Stimulated activated naive B cell treated with anti-CD40 and anti-IgM and Interleukin-4, amounts not matched to agents 10 μg/mL and 1 μg/mL and 100 μg/mL, for 72 hours (primary cell): ENCODE measurements around the gene PGM1.
A peak's percentile ranks its signal among the peaks of the same experiment; 100 is the strongest.

ENCODE experiments used
- ATAC-seq, 2 donors: fragments of 150-1000 bp; cut with Tn5 transposase; replicated peaks; 2 replicates each; pipeline ENCODE4 v1.10.0; 2021; ENCODE audit warnings: moderate library complexity in 1 of 2
- DNase-seq: peaks from one replicate; pipeline ENCODE4 v3.0.0; 2021
- H3K27ac Mint-ChIP-seq: one replicate; pipeline ENCODE4 v1.8.0; 2022; ENCODE audit warnings: mild to moderate bottlenecking, mixed read lengths
- H3K27me3 Mint-ChIP-seq, 2 donors: one replicate each; pipeline ENCODE4 v1.8.0; 2022; ENCODE audit warnings: mixed read lengths in 2 of 2
- H3K36me3 Mint-ChIP-seq, 2 donors: one replicate each; pipeline ENCODE4 v1.8.0; 2022; ENCODE audit warnings: mixed read lengths in 2 of 2, mild to moderate bottlenecking in 1 of 2
- H3K4me1 Mint-ChIP-seq, 2 donors: one replicate each; pipeline ENCODE4 v1.8.0; 2022; ENCODE audit warnings: mixed read lengths in 2 of 2, mild to moderate bottlenecking in 1 of 2
- H3K4me3 Mint-ChIP-seq, 2 donors: one replicate each; pipeline ENCODE4 v1.8.0; 2022; ENCODE audit warnings: mild to moderate bottlenecking in 2 of 2, mixed read lengths in 2 of 2, moderate library complexity in 1 of 2
- H3K9me3 Mint-ChIP-seq, 2 donors: one replicate each; pipeline ENCODE4 v1.8.0; 2022; ENCODE audit warnings: mixed read lengths in 2 of 2, mild to moderate bottlenecking in 1 of 2

PGM1 gene

DNA sequence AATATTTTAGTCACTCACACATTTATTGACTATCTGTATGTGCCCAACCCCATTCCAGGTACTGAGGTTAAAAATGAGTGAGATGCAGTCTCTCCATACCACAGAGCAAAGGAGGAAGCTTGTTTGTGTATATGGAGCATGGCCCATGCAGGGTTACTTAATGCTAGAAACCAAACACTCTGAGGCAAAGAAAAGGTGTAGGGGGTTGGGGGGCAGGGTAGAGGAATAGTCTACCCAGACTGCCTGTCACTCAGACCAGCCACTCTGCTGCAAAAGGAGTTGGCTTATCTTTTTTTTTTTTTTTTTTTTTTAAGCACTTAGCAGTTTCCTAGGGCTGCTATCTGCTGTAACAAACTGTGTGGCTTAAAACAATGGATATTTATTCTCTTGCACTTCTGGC is 19.8 kb downstream of the PGM1 start:
- no peak overlapping the region for H3K4me3 Mint-ChIP-seq
- peaks cover 0 to 3% of the 10 kb centered on the region in 2 donors for H3K36me3 Mint-ChIP-seq
- ATAC-seq (no peak), DNase-seq (no peak)
- H3K27me3 Mint-ChIP-seq = no peaks in the 10 kb centered on the region
- H3K9me3 Mint-ChIP-seq = no peaks in the 10 kb centered on the region
- H3K27ac Mint-ChIP-seq = no peak overlapping the region
- H3K4me1 Mint-ChIP-seq = peaks cover 0 to 11% of the 10 kb centered on the region in 2 donors

DNA sequence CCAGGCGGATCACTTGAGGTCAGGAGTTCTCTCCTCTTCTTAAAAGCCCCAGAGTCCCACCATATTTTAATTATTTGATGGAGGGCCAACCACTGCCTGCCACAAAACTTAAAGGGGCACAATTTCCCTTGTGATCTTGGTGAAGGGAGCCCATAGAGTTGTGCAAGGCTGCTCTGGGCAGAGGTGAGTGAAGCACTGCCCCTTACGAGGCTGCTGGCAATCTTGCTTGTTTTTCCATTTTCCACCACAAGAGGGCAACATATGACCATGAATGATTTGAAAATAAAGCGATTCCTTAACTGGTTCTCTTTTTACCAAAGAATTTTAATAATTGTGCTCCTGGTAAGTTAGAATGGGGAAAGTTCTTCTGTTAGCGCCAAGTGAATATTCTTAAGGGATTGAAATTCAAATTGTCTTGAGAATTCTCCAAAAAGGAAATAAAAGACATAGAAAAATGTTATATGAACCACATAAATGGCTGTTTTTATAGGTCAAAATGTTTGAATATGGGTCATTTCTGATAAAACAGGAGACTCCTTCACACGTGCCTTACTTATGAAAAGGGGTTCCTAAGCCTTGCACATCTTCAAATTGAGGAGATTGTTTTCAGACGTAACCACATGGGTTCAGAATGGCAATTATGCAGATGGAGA is 22.7 kb downstream of the PGM1 start:
- no peaks in the 10 kb centered on the region for H3K9me3 Mint-ChIP-seq
- H3K4me1 Mint-ChIP-seq = peaks cover 0 to 11% of the 10 kb centered on the region in 2 donors
- no peak overlapping the region for H3K27ac Mint-ChIP-seq
- no peak overlapping the region for H3K4me3 Mint-ChIP-seq
- ATAC-seq (peak; percentile 63 to 68), DNase-seq (peak; percentile 39)
- peaks cover 0 to 6% of the 10 kb centered on the region in 2 donors for H3K36me3 Mint-ChIP-seq
- no peaks in the 10 kb centered on the region for H3K27me3 Mint-ChIP-seq

DNA sequence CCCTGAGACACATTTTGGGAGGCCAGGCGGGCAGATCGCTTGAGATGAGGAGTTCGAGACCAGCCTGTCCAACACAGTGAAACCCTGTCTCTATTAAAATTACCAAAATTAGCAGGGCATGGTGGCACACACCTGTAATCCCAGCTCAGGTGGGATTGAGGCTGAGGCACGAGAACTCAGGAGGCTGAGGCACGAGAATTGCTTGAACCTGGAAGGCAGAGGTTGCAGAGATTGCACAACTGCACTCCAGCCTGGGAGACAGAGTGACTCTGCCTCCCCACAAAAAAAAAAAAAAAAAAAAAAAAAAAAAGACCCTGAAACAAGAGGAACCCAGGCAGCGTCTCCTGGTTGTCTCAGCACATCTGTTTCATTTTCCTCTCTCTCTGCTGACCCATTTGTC is 24.2 kb downstream of the PGM1 start:
- DNase-seq (no peak), ATAC-seq (no peak)
- Mint-ChIP-seq H3K36me3 (peaks cover 3 to 9% of the 10 kb centered on the region in 2 donors), H3K9me3 (no peaks in the 10 kb centered on the region), H3K27ac (no peak overlapping the region), H3K4me1 (peaks cover under 1 to 12% of the 10 kb centered on the region in 2 donors), H3K27me3 (no peaks in the 10 kb centered on the region), H3K4me3 (no peak overlapping the region)

DNA sequence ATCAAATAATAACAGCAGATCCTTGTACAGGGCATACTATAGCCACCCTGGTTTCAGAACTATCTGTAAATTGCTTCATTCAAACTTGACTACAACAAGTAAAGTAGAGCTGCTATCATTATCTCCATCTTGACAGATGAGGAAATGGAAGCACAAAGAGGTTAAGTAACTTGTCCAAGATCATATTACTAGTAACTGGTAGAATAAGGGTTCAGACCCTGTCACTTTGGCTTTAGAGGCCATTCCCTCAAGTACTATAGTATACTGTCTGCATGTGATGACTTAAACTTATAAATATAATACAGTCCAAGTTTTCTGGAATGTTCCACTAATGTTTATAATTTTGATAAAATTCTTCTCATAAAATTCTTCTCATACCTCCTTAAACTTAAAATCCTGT is 24.8 kb downstream of the PGM1 start:
- H3K4me1 Mint-ChIP-seq = peaks cover 6 to 13% of the 10 kb centered on the region in 2 donors
- H3K27ac Mint-ChIP-seq = no peak overlapping the region
- DNase-seq = no peak
- no peaks in the 10 kb centered on the region for H3K9me3 Mint-ChIP-seq
- H3K4me3 Mint-ChIP-seq = no peak overlapping the region
- no peak for ATAC-seq
- no peaks in the 10 kb centered on the region for H3K27me3 Mint-ChIP-seq
- peaks cover 5 to 12% of the 10 kb centered on the region in 2 donors for H3K36me3 Mint-ChIP-seq

DNA sequence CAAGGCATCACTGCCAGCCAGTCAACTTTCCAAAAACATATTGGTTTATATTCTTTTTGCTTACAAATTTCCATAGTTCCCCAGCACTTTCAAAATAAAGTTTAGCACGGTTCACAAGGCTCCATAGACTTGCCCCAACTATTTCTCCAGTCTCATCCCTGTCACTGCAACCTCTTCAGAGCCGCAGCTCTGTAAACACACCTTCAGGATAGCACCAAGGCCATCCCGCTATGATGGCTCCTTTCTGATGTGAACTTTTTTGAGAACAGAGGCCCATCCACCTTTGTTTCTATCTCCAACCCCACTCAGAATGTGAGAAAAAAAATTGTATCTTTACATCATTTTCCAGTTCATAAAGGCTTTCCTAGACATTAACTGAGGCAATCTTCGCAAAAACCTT is 26.3 kb downstream of the PGM1 start:
- no peak for DNase-seq
- no peak overlapping the region for H3K4me3 Mint-ChIP-seq
- H3K9me3 Mint-ChIP-seq = no peaks in the 10 kb centered on the region
- peaks cover 8 to 16% of the 10 kb centered on the region in 2 donors for H3K36me3 Mint-ChIP-seq
- H3K27ac Mint-ChIP-seq = no peak overlapping the region
- ATAC-seq = no peak
- peaks cover 12 to 17% of the 10 kb centered on the region in 2 donors for H3K4me1 Mint-ChIP-seq
- H3K27me3 Mint-ChIP-seq = no peaks in the 10 kb centered on the region

DNA sequence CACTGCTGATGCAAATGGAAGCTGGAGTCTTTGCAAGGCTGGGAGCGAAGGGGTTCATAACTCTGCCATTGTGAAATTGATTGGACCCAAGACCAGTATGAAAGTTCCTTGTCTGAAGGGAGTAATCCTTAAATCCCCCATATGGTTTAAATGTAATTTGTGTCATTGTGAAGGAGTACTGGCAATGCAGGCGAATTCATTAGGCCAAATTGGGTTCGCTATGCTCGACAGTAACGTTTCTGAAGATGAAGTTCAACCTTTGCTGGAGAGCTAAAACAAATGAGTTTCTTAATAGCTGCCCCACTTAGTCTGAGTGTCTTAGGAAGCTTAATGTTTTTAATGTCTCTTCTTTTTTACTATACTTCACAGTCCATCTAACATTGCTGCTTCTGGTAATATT is 27.5 kb downstream of the PGM1 start:
- ATAC-seq (no peak), DNase-seq (no peak)
- Mint-ChIP-seq H3K27me3 (no peaks in the 10 kb centered on the region), H3K9me3 (no peaks in the 10 kb centered on the region), H3K27ac (peak overlapping the region; percentile 67), H3K4me3 (no peak overlapping the region), H3K4me1 (peaks cover 12 to 17% of the 10 kb centered on the region in 2 donors), H3K36me3 (peaks cover 8 to 16% of the 10 kb centered on the region in 2 donors)

DNA sequence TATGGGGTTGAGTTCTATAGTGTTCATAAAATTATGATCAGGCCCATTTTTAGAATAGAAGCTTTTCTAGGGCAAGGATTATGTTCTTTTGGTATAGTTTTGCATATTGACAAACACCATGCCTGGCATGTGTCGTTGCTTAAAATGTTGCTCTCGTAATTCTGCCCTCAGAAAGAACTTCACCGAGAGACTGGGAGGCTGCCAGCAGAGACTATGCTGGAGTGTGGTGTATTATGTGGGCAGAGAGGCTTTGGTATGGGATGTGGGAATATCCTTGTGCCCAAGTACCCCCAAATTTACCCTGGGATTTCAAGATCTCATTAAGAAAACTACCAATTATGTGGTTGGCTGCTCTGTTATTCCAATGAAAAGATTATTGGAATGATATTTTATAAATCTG is 27.9 kb downstream of the PGM1 start:
- H3K9me3 Mint-ChIP-seq = no peaks in the 10 kb centered on the region
- H3K27ac Mint-ChIP-seq = peak overlapping the region; percentile 67
- peaks cover 8 to 16% of the 10 kb centered on the region in 2 donors for H3K36me3 Mint-ChIP-seq
- H3K4me1 Mint-ChIP-seq = peaks cover 14 to 17% of the 10 kb centered on the region in 2 donors
- no peak for DNase-seq
- no peaks in the 10 kb centered on the region for H3K27me3 Mint-ChIP-seq
- H3K4me3 Mint-ChIP-seq = no peak overlapping the region
- ATAC-seq = no peak

DNA sequence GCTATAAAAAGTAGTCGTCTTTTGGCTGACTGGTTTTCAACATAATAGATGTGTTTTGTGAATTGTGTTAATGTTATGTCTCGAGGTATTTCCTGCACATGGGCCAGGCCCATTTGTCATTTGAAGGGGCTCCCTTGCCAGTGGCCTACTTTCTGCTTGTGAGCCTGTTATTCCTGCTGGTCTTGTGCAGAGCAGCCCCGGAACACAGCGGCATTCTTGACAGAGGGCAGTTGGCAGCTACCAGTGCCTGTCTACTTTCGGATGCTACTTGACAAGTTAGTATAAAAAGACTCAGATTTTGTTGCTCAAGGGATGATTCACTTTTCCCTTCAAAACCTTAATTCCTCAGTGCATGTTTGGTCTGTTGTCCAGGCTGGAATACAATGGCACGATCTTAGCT is 28.5 kb downstream of the PGM1 start:
- ATAC-seq (no peak), DNase-seq (no peak)
- Mint-ChIP-seq H3K4me1 (peaks cover 14 to 17% of the 10 kb centered on the region in 2 donors), H3K27me3 (no peaks in the 10 kb centered on the region), H3K27ac (no peak overlapping the region), H3K4me3 (no peak overlapping the region), H3K9me3 (no peaks in the 10 kb centered on the region), H3K36me3 (peaks cover 8 to 16% of the 10 kb centered on the region in 2 donors)

DNA sequence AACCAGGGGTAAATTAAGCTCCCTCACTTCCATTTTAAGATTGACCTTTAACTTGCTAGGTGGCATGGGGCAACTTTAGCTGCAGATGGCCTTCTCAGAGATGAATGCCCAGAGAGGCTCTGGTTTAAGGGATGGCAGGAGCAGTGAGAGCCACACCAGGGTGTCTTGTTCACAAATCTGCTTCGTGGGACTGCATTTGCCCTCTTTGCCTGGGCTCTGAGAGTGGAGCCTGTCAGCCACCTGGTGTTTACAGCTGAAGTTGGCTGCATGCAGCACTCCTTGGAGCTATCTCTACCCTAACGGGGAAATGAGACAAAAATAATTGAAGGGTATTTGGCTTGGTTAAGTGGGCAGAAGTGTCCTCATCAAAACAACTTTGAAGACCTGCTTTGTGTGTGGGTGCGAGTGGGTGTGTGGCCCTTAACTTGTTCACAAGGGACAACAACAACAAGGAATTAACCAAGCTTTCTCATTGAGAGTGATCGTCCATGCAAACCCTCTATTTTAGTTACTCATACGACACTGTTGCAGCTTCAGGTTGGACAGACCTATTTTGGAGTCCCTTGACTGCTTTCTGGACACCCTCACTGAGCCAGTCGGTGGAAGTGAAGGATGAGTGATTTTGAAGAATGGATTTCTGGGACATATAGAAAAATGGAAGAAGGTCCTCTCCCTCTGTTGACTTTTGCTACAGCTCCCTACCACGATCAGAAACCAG is 29.8 kb downstream of the PGM1 start:
- no peaks in the 10 kb centered on the region for H3K9me3 Mint-ChIP-seq
- peak overlapping the region; percentile 19 to 36 for H3K4me3 Mint-ChIP-seq
- peaks cover 14 to 17% of the 10 kb centered on the region in 2 donors for H3K4me1 Mint-ChIP-seq
- H3K27me3 Mint-ChIP-seq = no peaks in the 10 kb centered on the region
- peaks cover 8 to 19% of the 10 kb centered on the region in 2 donors for H3K36me3 Mint-ChIP-seq
- DNase-seq (peak; percentile 2), ATAC-seq (peak; percentile 81 to 83)
- H3K27ac Mint-ChIP-seq = peak overlapping the region; percentile 78

DNA sequence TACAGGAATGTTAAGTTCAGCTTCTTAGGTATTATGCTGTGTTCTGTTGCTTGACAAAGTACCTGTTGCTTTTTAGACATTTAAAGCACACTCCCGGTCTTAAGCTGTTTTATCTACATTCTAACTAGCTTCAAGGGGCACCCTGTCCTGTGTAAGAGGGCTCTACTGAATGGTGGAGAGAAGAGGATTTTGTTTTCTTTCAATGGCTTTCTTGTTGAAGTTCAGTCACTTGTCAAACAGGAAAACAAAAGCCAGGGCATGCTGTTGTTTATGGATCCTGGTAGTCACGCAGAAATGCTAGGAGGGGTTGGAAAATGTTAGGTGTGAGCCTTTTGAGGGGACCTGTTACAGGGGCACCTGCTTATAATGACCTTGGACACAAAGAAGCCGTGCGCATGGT is 30.7 kb downstream of the PGM1 start:
- H3K9me3 Mint-ChIP-seq = no peaks in the 10 kb centered on the region
- no peaks in the 10 kb centered on the region for H3K27me3 Mint-ChIP-seq
- no peak overlapping the region for H3K27ac Mint-ChIP-seq
- peaks cover 8 to 20% of the 10 kb centered on the region in 2 donors for H3K36me3 Mint-ChIP-seq
- peaks cover 15 to 17% of the 10 kb centered on the region in 2 donors for H3K4me1 Mint-ChIP-seq
- DNase-seq (no peak), ATAC-seq (no peak)
- H3K4me3 Mint-ChIP-seq = no peak overlapping the region

DNA sequence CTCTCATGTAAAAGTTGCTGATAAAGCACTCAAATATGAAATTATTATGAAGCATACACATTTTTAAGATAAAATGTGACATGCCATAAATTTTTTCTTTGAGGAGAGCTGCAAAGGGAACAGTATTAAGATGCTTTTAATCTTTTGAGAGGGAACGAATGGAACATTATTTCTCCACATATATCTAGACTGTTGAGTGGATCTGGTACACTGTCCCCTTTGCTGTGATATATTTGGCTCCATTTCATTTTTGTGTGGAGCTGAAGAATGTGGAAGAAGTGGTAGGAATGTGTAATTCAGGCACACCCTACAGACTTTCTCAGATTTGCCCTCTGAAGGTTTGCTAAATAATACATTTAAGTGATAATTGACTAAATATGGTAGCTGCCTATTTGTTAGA is 31.7 kb downstream of the PGM1 start:
- Mint-ChIP-seq H3K27me3 (no peaks in the 10 kb centered on the region), H3K36me3 (peaks cover 8 to 17% of the 10 kb centered on the region in 2 donors), H3K9me3 (no peaks in the 10 kb centered on the region), H3K4me1 (peaks cover 15 to 17% of the 10 kb centered on the region in 2 donors), H3K4me3 (no peak overlapping the region), H3K27ac (no peak overlapping the region)
- DNase-seq (no peak), ATAC-seq (no peak)

DNA sequence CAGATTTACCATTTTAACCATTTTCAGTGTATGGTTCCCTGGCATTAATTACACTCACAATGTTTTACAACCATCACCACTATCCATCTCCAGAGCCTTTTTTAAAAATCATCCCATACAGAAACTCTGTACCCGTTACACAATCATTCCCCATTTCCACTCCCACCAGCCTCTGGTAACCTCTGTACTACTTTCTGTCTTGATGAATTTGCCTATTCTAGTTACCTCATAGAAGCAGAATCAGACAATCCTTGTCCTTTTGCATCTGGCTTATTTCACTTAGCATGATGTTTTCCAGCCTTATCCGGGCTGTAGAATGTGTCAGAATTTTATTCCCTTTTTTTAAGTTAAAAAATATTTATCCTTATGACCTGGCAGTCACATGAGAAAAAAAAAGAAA is 33.0 kb downstream of the PGM1 start:
- no peaks in the 10 kb centered on the region for H3K27me3 Mint-ChIP-seq
- no peaks in the 10 kb centered on the region for H3K9me3 Mint-ChIP-seq
- H3K4me1 Mint-ChIP-seq = peaks cover 15 to 17% of the 10 kb centered on the region in 2 donors
- no peak overlapping the region for H3K27ac Mint-ChIP-seq
- H3K4me3 Mint-ChIP-seq = no peak overlapping the region
- DNase-seq (no peak), ATAC-seq (no peak)
- H3K36me3 Mint-ChIP-seq = peaks cover 6 to 19% of the 10 kb centered on the region in 2 donors

DNA sequence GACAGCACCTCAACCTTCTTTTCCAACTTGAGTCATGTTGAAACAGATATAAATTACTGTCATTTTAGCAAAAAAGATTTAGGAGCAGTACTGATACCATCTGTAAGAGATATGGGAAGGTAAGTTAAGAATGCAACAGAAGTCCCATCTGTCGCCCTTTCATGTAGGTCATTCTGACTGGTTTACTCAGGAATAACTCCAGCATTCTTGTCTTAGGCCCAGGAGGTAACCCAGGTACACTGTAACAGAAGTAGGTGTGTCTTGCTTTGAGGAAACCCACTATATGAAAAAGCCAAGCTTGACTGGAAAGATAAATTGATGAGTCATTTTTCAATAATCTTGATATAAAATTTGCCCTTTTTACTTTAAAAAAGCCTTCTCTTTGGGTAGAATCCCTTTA is 35.4 kb downstream of the PGM1 start:
- Mint-ChIP-seq H3K36me3 (peaks cover 15 to 32% of the 10 kb centered on the region in 2 donors), H3K27ac (no peak overlapping the region), H3K4me1 (peaks cover 3% of the 10 kb centered on the region in 2 donors), H3K9me3 (no peaks in the 10 kb centered on the region), H3K4me3 (no peak overlapping the region), H3K27me3 (no peaks in the 10 kb centered on the region)
- ATAC-seq = no peak
- DNase-seq = no peak

DNA sequence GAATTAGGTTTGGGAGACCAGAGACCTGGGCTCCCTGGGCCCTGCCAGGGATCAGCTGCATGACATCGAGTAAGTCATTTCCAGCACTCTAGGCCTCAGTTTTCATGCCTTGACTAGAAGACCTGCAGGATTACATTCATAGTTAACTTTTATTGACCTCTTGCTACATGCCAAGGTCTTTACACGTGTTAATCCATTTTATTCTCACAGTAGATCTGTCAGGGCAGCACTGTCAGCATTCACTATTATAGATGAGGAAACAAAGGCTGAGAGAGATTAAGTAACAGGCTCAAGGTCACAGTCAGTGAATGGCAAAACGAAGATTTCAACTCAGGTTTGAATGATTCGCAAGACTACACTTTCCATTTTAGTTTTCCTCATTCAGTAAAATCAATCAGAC is 37.0 kb downstream of the PGM1 start:
- no peak for ATAC-seq
- Mint-ChIP-seq H3K4me3 (no peak overlapping the region), H3K9me3 (no peaks in the 10 kb centered on the region), H3K27ac (no peak overlapping the region), H3K4me1 (peaks cover 0 to 3% of the 10 kb centered on the region in 2 donors), H3K27me3 (no peaks in the 10 kb centered on the region), H3K36me3 (peaks cover 21 to 45% of the 10 kb centered on the region in 2 donors)
- DNase-seq = no peak

DNA sequence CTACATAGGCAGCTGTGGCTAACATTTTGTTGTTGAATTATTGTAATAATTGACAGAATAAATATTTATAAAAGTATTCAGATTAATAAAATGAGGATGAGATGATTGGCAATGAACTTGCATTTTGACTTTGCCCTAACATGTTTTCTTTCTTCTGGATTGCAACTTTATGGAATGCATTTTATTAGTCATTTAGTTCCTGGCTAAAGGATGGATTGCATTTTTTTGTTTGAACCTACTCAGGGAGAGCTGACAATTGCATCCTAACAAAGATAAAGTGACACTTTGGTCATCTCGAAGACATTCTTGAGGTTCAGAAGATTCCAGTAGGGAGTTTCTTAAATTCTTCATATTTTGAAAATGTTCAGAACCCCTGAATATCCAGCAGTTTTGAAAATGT is 37.5 kb downstream of the PGM1 start:
- Mint-ChIP-seq H3K36me3 (peaks cover 21 to 46% of the 10 kb centered on the region in 2 donors), H3K27me3 (no peaks in the 10 kb centered on the region), H3K9me3 (no peaks in the 10 kb centered on the region), H3K27ac (no peak overlapping the region), H3K4me1 (peaks cover 0 to 3% of the 10 kb centered on the region in 2 donors), H3K4me3 (no peak overlapping the region)
- no peak for DNase-seq
- no peak for ATAC-seq
